PC-3 (cell line): ENCODE results near the gene DTD1. TPM values are rescaled to one million over a fixed set of nuclear protein-coding genes. Genes with fewer than 3 reads are reported as not detected.
A peak's percentile ranks its signal among the peaks of the same experiment; 100 is the strongest.

ENCODE experiments used
- ATAC-seq: fragments of 200-7000 bp; cut with Tn5 transposase; 2 replicates; pipeline ENCODE4 v1.9.1; 2020; ENCODE audit warnings: mild to moderate bottlenecking, moderate library complexity
- BruUV-seq: library from RNA; stranded (reverse); fragments of 400-500 nt; replicated peaks from 2 replicates; lab custom pipeline; 2021; lab: Mats Ljungman, UMichigan
- CTCF ChIA-PET: fragments of 300-600 bp; sonication (Branson Sonifier 250); formaldehyde crosslinking; loops from one replicate; lab custom pipeline; 2022; ENCODE audit warnings: antibody characterized with exemption; lab: Charles Lee
- POLR2A ChIA-PET: fragments of 300-600 bp; sonication (Branson Sonifier 250); formaldehyde crosslinking; loops from one replicate; lab custom pipeline; 2022; ENCODE audit warnings: antibody characterized with exemption; ENCODE audit not compliant: unreplicated experiment; lab: Charles Lee
- DNase-seq: peaks from one replicate; pipeline ENCODE4 v3.0.0-alpha.2; 2015
- H2AFZ ChIP-seq: fragments of 300-600 bp; sonication (generic); 2 replicates; pipeline ENCODE4 v1.6.0; 2016; ENCODE audit warnings: antibody characterized with exemption, low read length
- H3F3A ChIP-seq: fragments of 300-600 bp; sonication (generic); one replicate; pipeline ENCODE4 v1.6.0; 2017; ENCODE audit warnings: antibody characterized with exemption, low read length, control low read depth, mild to moderate bottlenecking; ENCODE audit not compliant: unreplicated experiment
- H3K27ac ChIP-seq: fragments of 300-600 bp; sonication (generic); 2 replicates; pipeline ENCODE4 v1.5.1; 2016; ENCODE audit warnings: mild to moderate bottlenecking, low read length
- H3K27me3 ChIP-seq: fragments of 300-600 bp; sonication (generic); 2 replicates; pipeline ENCODE4 v1.6.1; 2016; ENCODE audit warnings: low read length, mixed read lengths
- H3K36me3 ChIP-seq: fragments of 300-600 bp; sonication (generic); 2 replicates; pipeline ENCODE4 v1.6.1; 2016; ENCODE audit warnings: low read depth, mixed run types, low read length, mixed read lengths
- H3K4me1 ChIP-seq: fragments of 300-600 bp; sonication (generic); 2 replicates; pipeline ENCODE4 v1.5.1; 2016; ENCODE audit warnings: low read length; ENCODE audit not compliant: insufficient read depth
- H3K4me2 ChIP-seq: fragments of 300-600 bp; sonication (generic); 2 replicates; pipeline ENCODE4 v1.6.0; 2016; ENCODE audit warnings: low read length
- H3K4me3 ChIP-seq: fragments of 300-600 bp; sonication (generic); 2 replicates; pipeline ENCODE4 v1.5.1; 2016; ENCODE audit warnings: mild to moderate bottlenecking, low read length, mixed read lengths
- H3K79me2 ChIP-seq: fragments of 300-600 bp; sonication (generic); 2 replicates; pipeline ENCODE4 v1.6.1; 2017; ENCODE audit warnings: low read length, mixed read lengths
- H3K9ac ChIP-seq: fragments of 300-600 bp; sonication (generic); 2 replicates; pipeline ENCODE4 v1.6.0; 2016; ENCODE audit warnings: mild to moderate bottlenecking, low read length
- H3K9me2 ChIP-seq: fragments of 300-600 bp; sonication (generic); replicated peaks from 2 replicates; pipeline ENCODE4 v1.6.1; 2016; ENCODE audit warnings: mixed run types, low read length, mixed read lengths
- H3K9me3 ChIP-seq: fragments of 300-600 bp; sonication (generic); 2 replicates; pipeline ENCODE4 v1.6.1; 2016; ENCODE audit warnings: low read length, mixed read lengths
- H4K20me1 ChIP-seq: fragments of 300-600 bp; sonication (generic); 2 replicates; pipeline ENCODE4 v1.6.1; 2016; ENCODE audit warnings: low read length, mixed read lengths
- EZH2 ChIP-seq: fragments of 300-600 bp; sonication (generic); IDR thresholded peaks from one replicate; pipeline ENCODE4 v1.6.1; 2017; ENCODE audit warnings: antibody characterized with exemption, mild to moderate bottlenecking, low read length; ENCODE audit not compliant: unreplicated experiment
- EZH2phosphoT487 ChIP-seq: fragments of 300-600 bp; sonication (generic); IDR thresholded peaks from 2 replicates; pipeline ENCODE4 v1.6.1; 2018; ENCODE audit warnings: mild to moderate bottlenecking, antibody characterized with exemption, low read length, borderline replicate concordance
- intact Hi-C: fragments of 100-400 bp; cut with micrococcal nuclease; formaldehyde crosslinking; loops from 2 replicates; pipeline ENCODE4 v1.9.0; 2023
- total RNA-seq: library from RNA; depleted of rRNA; stranded (reverse); fragments of >200 nt; gene quantifications from 2 replicates; pipeline ENCODE4 v1.2.3, GENCODE V29; 2014
- TF ChIP-seq, protein P1 (sequence below): fragments of 300-600 bp; sonication (generic); conservative IDR thresholded peaks from 2 replicates; pipeline ENCODE4 v1.5.1; 2017; ENCODE audit warnings: antibody characterized with exemption, low read depth, mild to moderate bottlenecking, low read length

Gene DTD1
- total RNA-seq, 1 experiment from 2014 or later = 124 TPM

DNA sequence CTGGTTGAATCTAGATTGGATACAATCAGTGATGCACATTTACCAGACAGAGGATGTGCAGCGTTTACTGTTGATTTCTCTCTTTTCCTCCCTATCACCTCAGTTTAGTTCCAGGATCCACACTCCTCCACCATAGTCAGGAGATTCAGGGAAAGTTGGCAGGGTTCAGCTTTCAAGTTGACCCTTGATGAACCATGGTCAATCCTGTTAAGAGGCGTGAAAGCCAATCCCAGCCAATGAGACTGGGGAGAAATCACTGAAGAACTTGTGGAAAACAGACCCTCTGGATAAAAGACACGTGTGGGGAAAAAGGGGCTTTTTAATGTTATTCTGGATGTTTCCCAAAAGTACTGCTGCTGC is 206.6 kb downstream of the DTD1 start:
- H3K4me2 ChIP-seq = peak overlapping the region; percentile 88
- ATAC-seq (no peak), DNase-seq (no peak)
- no peaks in the 10 kb centered on the region for H3K9me3 ChIP-seq
- no peak overlapping the region for H3K27ac ChIP-seq
- H3F3A ChIP-seq = no peaks in the 10 kb centered on the region
- no peaks in the 10 kb centered on the region for H3K9me2 ChIP-seq
- peaks cover 6% of the 10 kb centered on the region for H3K4me1 ChIP-seq
- H3K9ac ChIP-seq = peak overlapping the region; percentile 77
- no peak for TF ChIP-seq EZH2phosphoT487
- no peak for TF ChIP-seq EZH2
- TF ChIP-seq, protein P1, sequence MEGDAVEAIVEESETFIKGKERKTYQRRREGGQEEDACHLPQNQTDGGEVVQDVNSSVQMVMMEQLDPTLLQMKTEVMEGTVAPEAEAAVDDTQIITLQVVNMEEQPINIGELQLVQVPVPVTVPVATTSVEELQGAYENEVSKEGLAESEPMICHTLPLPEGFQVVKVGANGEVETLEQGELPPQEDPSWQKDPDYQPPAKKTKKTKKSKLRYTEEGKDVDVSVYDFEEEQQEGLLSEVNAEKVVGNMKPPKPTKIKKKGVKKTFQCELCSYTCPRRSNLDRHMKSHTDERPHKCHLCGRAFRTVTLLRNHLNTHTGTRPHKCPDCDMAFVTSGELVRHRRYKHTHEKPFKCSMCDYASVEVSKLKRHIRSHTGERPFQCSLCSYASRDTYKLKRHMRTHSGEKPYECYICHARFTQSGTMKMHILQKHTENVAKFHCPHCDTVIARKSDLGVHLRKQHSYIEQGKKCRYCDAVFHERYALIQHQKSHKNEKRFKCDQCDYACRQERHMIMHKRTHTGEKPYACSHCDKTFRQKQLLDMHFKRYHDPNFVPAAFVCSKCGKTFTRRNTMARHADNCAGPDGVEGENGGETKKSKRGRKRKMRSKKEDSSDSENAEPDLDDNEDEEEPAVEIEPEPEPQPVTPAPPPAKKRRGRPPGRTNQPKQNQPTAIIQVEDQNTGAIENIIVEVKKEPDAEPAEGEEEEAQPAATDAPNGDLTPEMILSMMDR = no peak
- ChIA-PET CTCF (no interaction called here), POLR2A (no interaction called here)
- intact Hi-C loops = loop anchor here (5.0 kb wide), 2 partner anchors 162 to 382 kb away; no protein-coding TSS in a partner anchor
- peaks cover 17% of the 10 kb centered on the region for H3K27me3 ChIP-seq
- no peaks in the 10 kb centered on the region for H4K20me1 ChIP-seq
- peak overlapping the region; percentile 83 for H3K4me3 ChIP-seq
- H2AFZ ChIP-seq = peak overlapping the region; percentile 97
- H3K79me2 ChIP-seq = no peaks in the 10 kb centered on the region
- H3K36me3 ChIP-seq = no peaks in the 10 kb centered on the region
- BruUV-seq = TSS peak; percentile 89

DNA sequence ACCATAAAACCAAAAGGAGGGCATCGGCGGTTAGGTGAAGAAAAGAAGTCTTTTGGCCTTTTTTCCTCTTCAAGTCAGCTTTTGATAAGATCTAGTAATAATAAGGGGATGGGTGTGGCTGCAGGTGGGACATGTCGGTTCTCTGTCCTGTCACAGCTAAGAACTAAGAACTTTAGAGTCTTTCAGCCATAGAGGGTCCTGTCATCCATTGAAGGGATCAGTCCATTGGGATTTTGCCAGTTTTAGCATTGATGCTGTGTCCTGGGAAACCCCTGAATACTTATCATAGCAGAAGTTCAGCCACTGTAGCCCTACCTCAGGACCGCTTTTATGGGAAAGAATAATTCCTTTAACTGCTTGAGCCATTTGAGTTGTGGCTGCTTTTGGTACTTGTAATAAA is 207.5 kb downstream of the DTD1 start:
- H2AFZ ChIP-seq = no peak overlapping the region
- peaks cover 8% of the 10 kb centered on the region for H3K27me3 ChIP-seq
- H3K4me2 ChIP-seq = no peak overlapping the region
- no TSS peak for BruUV-seq
- H3K27ac ChIP-seq = no peak overlapping the region
- H3K9ac ChIP-seq = no peak overlapping the region
- ATAC-seq (no peak), DNase-seq (no peak)
- no peak overlapping the region for H3K4me3 ChIP-seq
- H3K4me1 ChIP-seq = peaks cover 6% of the 10 kb centered on the region
- H3K36me3 ChIP-seq = no peaks in the 10 kb centered on the region
- TF ChIP-seq, protein P1 = no peak
- TF ChIP-seq EZH2phosphoT487 (no peak), EZH2 (no peak)
- ChIA-PET POLR2A (no interaction called here), CTCF (no interaction called here)
- H3K9me2 ChIP-seq = no peaks in the 10 kb centered on the region
- H3K79me2 ChIP-seq = no peaks in the 10 kb centered on the region
- no peaks in the 10 kb centered on the region for H4K20me1 ChIP-seq
- H3F3A ChIP-seq = no peaks in the 10 kb centered on the region
- intact Hi-C loops = no loop called here
- H3K9me3 ChIP-seq = no peaks in the 10 kb centered on the region

DNA sequence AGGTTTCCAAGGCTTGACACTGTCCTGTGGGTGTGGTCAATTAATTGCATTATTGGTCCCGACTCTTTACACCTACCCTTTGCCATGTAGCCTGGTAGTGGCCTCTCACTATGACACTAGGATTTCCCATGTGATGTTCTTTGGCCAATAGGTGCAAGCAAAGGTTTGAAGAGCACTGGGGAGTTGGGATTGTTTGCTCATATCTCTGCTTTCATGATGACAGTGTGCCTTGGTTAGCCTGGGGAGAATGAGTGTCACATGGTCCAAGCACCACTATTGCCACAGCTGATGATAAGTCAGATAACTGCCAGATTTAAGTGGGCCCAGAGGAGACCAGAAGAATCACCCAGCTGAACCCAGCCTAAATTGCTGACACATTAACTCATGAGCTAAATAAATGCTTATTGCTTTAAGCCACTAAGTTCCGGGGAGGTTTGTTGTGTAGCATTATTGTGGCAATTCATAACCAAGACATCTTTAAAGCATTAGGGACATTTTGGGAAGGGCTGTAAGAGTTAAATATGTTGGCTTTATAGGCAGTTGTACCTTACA is 208.5 kb downstream of the DTD1 start:
- Histone ChIP-seq H3K27ac (no peak overlapping the region), H3F3A (no peaks in the 10 kb centered on the region), H3K79me2 (no peaks in the 10 kb centered on the region), H4K20me1 (no peaks in the 10 kb centered on the region), H3K9me3 (no peaks in the 10 kb centered on the region), H3K4me2 (no peak overlapping the region), H3K27me3 (no peaks in the 10 kb centered on the region), H3K4me1 (peaks cover 6% of the 10 kb centered on the region), H2AFZ (no peak overlapping the region), H3K36me3 (no peaks in the 10 kb centered on the region), H3K9me2 (no peaks in the 10 kb centered on the region), H3K9ac (no peak overlapping the region), H3K4me3 (no peak overlapping the region)
- TF ChIP-seq, protein P1 = no peak
- TF ChIP-seq EZH2 (no peak), EZH2phosphoT487 (no peak)
- ATAC-seq = no peak
- ChIA-PET POLR2A (no interaction called here), CTCF (no interaction called here)
- no TSS peak for BruUV-seq
- no peak for DNase-seq
- intact Hi-C loops = no loop called here
